Measurements from ENCODE around the gene REEP3. TPM values are rescaled to one million over a fixed set of nuclear protein-coding genes. Genes with fewer than 3 reads are reported as not detected.
"Not testable (repeated sequence)": the region's sequence is repeated elsewhere in the genome, so short reads cannot be mapped to it uniquely, and the experiment has no call there.

REEP3 gene
- total and polyA plus RNA-seq, 4 donors: 32.3 to 87.5 (median 51.4) TPM

GRCh38 chr10:63665006-63665580 is 143.9 kb downstream of the REEP3 start:
- not testable (repeated sequence) for H3K27me3 ChIP-seq (ENCODE audit: control insufficient read depth, insufficient read depth, low read length); H3K36me3 ChIP-seq (ENCODE audit: control insufficient read depth, insufficient read depth, low read length); H3K4me1 ChIP-seq (ENCODE audit: control insufficient read depth, insufficient read depth, low read length); H3K4me3 ChIP-seq (ENCODE audit: low read depth, low read length); H3K9me3 ChIP-seq (ENCODE audit: control insufficient read depth, insufficient read depth, low read length); H3K27ac ChIP-seq (ENCODE audit: low read depth, low read length)
- DNase-seq (ENCODE audit: low read depth in 4 of 6, low spot score in 6 of 6): peak in 1 of 6 donors; percentile 49
- 61% methylated on average over 6 of the region's 10 CpGs for WGBS (ENCODE audit: insufficient coverage)

GRCh38 chr10:63665670-63666134 is 144.5 kb downstream of the REEP3 start:
- H3K4me3 ChIP-seq (ENCODE audit: low read depth, low read length): no peak overlapping the region
- no peaks in the 10 kb centered on the region for H3K9me3 ChIP-seq (ENCODE audit: control insufficient read depth, insufficient read depth, low read length)
- no peaks in the 10 kb centered on the region for H3K4me1 ChIP-seq (ENCODE audit: control insufficient read depth, insufficient read depth, low read length)
- 70% methylated on average over 2 of the region's 4 CpGs for WGBS (ENCODE audit: insufficient coverage)
- H3K27me3 ChIP-seq (ENCODE audit: control insufficient read depth, insufficient read depth, low read length): no peaks in the 10 kb centered on the region
- no peak overlapping the region for H3K27ac ChIP-seq (ENCODE audit: low read depth, low read length)
- DNase-seq (ENCODE audit: low read depth in 4 of 6, low spot score in 6 of 6): no peak
- H3K36me3 ChIP-seq (ENCODE audit: control insufficient read depth, insufficient read depth, low read length): no peaks in the 10 kb centered on the region

- DNase-seq (ENCODE audit: low read depth in 4 of 6, low spot score in 6 of 6): peak in 1 of 6 donors; percentile 8
- Histone ChIP-seq H3K4me3 (ENCODE audit: low read depth, low read length) (no peak overlapping the region), H3K9me3 (ENCODE audit: control insufficient read depth, insufficient read depth, low read length) (no peaks in the 10 kb centered on the region), H3K4me1 (ENCODE audit: control insufficient read depth, insufficient read depth, low read length) (no peaks in the 10 kb centered on the region), H3K27me3 (ENCODE audit: control insufficient read depth, insufficient read depth, low read length) (no peaks in the 10 kb centered on the region), H3K36me3 (ENCODE audit: control insufficient read depth, insufficient read depth, low read length) (no peaks in the 10 kb centered on the region), H3K27ac (ENCODE audit: low read depth, low read length) (no peak overlapping the region)
- WGBS (ENCODE audit: insufficient coverage): no CpG with 5 or more reads among the region's 4 CpGs
Observed at GRCh38 chr10:63666836-63667383, 145.7 kb downstream of the REEP3 start.

GRCh38 chr10:63667596-63668480 is 146.6 kb downstream of the REEP3 start:
- Histone ChIP-seq H3K27ac (ENCODE audit: low read depth, low read length) (no peak overlapping the region), H3K27me3 (ENCODE audit: control insufficient read depth, insufficient read depth, low read length) (no peaks in the 10 kb centered on the region), H3K4me1 (ENCODE audit: control insufficient read depth, insufficient read depth, low read length) (no peaks in the 10 kb centered on the region), H3K9me3 (ENCODE audit: control insufficient read depth, insufficient read depth, low read length) (no peaks in the 10 kb centered on the region), H3K36me3 (ENCODE audit: control insufficient read depth, insufficient read depth, low read length) (no peaks in the 10 kb centered on the region), H3K4me3 (ENCODE audit: low read depth, low read length) (no peak overlapping the region)
- 100% methylated on average over 2 of the region's 3 CpGs for WGBS (ENCODE audit: insufficient coverage)
- DNase-seq (ENCODE audit: low read depth in 4 of 6, low spot score in 6 of 6): no peak

- peak in 1 of 6 donors; percentile 58 for DNase-seq (ENCODE audit: low read depth in 4 of 6, low spot score in 6 of 6)
Observed at GRCh38 chr10:63670291-63670898, 149.2 kb downstream of the REEP3 start.

GRCh38 chr10:63671317-63671937 is 150.2 kb downstream of the REEP3 start:
- Histone ChIP-seq H3K27me3 (ENCODE audit: control insufficient read depth, insufficient read depth, low read length) (no peaks in the 10 kb centered on the region), H3K36me3 (ENCODE audit: control insufficient read depth, insufficient read depth, low read length) (no peaks in the 10 kb centered on the region), H3K9me3 (ENCODE audit: control insufficient read depth, insufficient read depth, low read length) (no peaks in the 10 kb centered on the region), H3K4me3 (ENCODE audit: low read depth, low read length) (no peak overlapping the region), H3K27ac (ENCODE audit: low read depth, low read length) (peak overlapping the region; percentile 11), H3K4me1 (ENCODE audit: control insufficient read depth, insufficient read depth, low read length) (peaks cover 3% of the 10 kb centered on the region)
- peak in 5 of 6 donors; percentile 17 to 83 (median 26) for DNase-seq (ENCODE audit: low read depth in 4 of 6, low spot score in 6 of 6)
- 75% methylated on average over 1 of the region's 2 CpGs for WGBS (ENCODE audit: insufficient coverage)

More at GRCh38 chr10:63670291-63670898, 149.2 kb downstream of the REEP3 start:
- no peaks in the 10 kb centered on the region for H3K9me3 ChIP-seq (ENCODE audit: control insufficient read depth, insufficient read depth, low read length)
- no peaks in the 10 kb centered on the region for H3K36me3 ChIP-seq (ENCODE audit: control insufficient read depth, insufficient read depth, low read length)
- H3K4me3 ChIP-seq (ENCODE audit: low read depth, low read length): no peak overlapping the region
- no peaks in the 10 kb centered on the region for H3K27me3 ChIP-seq (ENCODE audit: control insufficient read depth, insufficient read depth, low read length)
- 25% methylated on average over 4 of the region's 10 CpGs for WGBS (ENCODE audit: insufficient coverage)
- H3K4me1 ChIP-seq (ENCODE audit: control insufficient read depth, insufficient read depth, low read length): peaks cover 3% of the 10 kb centered on the region
- no peak overlapping the region for H3K27ac ChIP-seq (ENCODE audit: low read depth, low read length)

- H3K4me1 ChIP-seq (ENCODE audit: control insufficient read depth, insufficient read depth, low read length): peaks cover 3% of the 10 kb centered on the region
- no peak for DNase-seq (ENCODE audit: low read depth in 4 of 6, low spot score in 6 of 6)
Observed at GRCh38 chr10:63672491-63672890, 151.3 kb downstream of the REEP3 start.

GRCh38 chr10:63673246-63673645 is 152.0 kb downstream of the REEP3 start:
- Histone ChIP-seq H3K27me3 (ENCODE audit: control insufficient read depth, insufficient read depth, low read length) (no peaks in the 10 kb centered on the region), H3K27ac (ENCODE audit: low read depth, low read length) (no peak overlapping the region), H3K9me3 (ENCODE audit: control insufficient read depth, insufficient read depth, low read length) (no peaks in the 10 kb centered on the region), H3K36me3 (ENCODE audit: control insufficient read depth, insufficient read depth, low read length) (no peaks in the 10 kb centered on the region), H3K4me1 (ENCODE audit: control insufficient read depth, insufficient read depth, low read length) (peaks cover 3% of the 10 kb centered on the region), H3K4me3 (ENCODE audit: low read depth, low read length) (no peak overlapping the region)
- WGBS (ENCODE audit: insufficient coverage): 79% methylated on average over 7 of the region's 7 CpGs
- no peak for DNase-seq (ENCODE audit: low read depth in 4 of 6, low spot score in 6 of 6)

More at GRCh38 chr10:63672491-63672890, 151.3 kb downstream of the REEP3 start:
- Histone ChIP-seq H3K36me3 (ENCODE audit: control insufficient read depth, insufficient read depth, low read length) (no peaks in the 10 kb centered on the region), H3K27me3 (ENCODE audit: control insufficient read depth, insufficient read depth, low read length) (no peaks in the 10 kb centered on the region), H3K4me3 (ENCODE audit: low read depth, low read length) (no peak overlapping the region), H3K27ac (ENCODE audit: low read depth, low read length) (no peak overlapping the region), H3K9me3 (ENCODE audit: control insufficient read depth, insufficient read depth, low read length) (no peaks in the 10 kb centered on the region)
- 93% methylated on average over 2 of the region's 3 CpGs for WGBS (ENCODE audit: insufficient coverage)

- DNase-seq (ENCODE audit: low read depth in 4 of 6, low spot score in 6 of 6): no peak
- Histone ChIP-seq H3K27me3 (ENCODE audit: control insufficient read depth, insufficient read depth, low read length) (no peaks in the 10 kb centered on the region), H3K4me1 (ENCODE audit: control insufficient read depth, insufficient read depth, low read length) (peaks cover 3% of the 10 kb centered on the region), H3K4me3 (ENCODE audit: low read depth, low read length) (no peak overlapping the region), H3K27ac (ENCODE audit: low read depth, low read length) (no peak overlapping the region), H3K36me3 (ENCODE audit: control insufficient read depth, insufficient read depth, low read length) (no peaks in the 10 kb centered on the region), H3K9me3 (ENCODE audit: control insufficient read depth, insufficient read depth, low read length) (no peaks in the 10 kb centered on the region)
Observed at GRCh38 chr10:63673846-63674245, 152.6 kb downstream of the REEP3 start.

All from spinal cord (tissue), 10 donors.